GM23338 (cell line): Measurements from ENCODE around the gene ANKRD63. TPM values are rescaled to one million over a fixed set of nuclear protein-coding genes. Genes with fewer than 3 reads are reported as not detected.

Experiments used
- CREB1 ChIP-seq: fragments of 250-450 bp; sonication (Bioruptor Pico); IDR thresholded peaks from 2 replicates; pipeline ENCODE4 v1.5.0; 2020; ENCODE audit warnings: low read depth, mild to moderate bottlenecking, moderate library complexity
- EZH2 ChIP-seq: fragments of 200-600 bp; sonication (generic); IDR thresholded peaks from one replicate; pipeline ENCODE4 v1.8.0; 2017; ENCODE audit warnings: antibody characterized with exemption, mild to moderate bottlenecking, low read depth; ENCODE audit not compliant: unreplicated experiment
- JUNB ChIP-seq: IDR thresholded peaks from one replicate; pipeline ENCODE4 v1.6.1; 2016; ENCODE audit warnings: antibody characterized with exemption; ENCODE audit not compliant: unreplicated experiment
- NANOG ChIP-seq: IDR thresholded peaks from 2 replicates; pipeline ENCODE4 v1.6.1; 2016; ENCODE audit warnings: antibody characterized with exemption, borderline replicate concordance
- POLR2AphosphoS5 ChIP-seq: IDR thresholded peaks from 2 replicates; pipeline ENCODE4 v1.6.1; 2016; ENCODE audit warnings: antibody characterized with exemption, low read depth
- ZNF114 ChIP-seq: fragments of 250-450 bp; sonication (Bioruptor Pico); IDR thresholded peaks from 2 replicates; pipeline ENCODE4 v1.5.0; 2020; ENCODE audit warnings: mild to moderate bottlenecking, moderate library complexity
- ZNF331 ChIP-seq: fragments of 250-450 bp; sonication (Bioruptor Pico); IDR thresholded peaks from 2 replicates; pipeline ENCODE4 v1.5.0; 2020; ENCODE audit warnings: low read depth, mild to moderate bottlenecking, moderate library complexity
- polyA plus RNA-seq: library from polyadenylated mRNA; unstranded; fragments of >200 nt; fragmentation: Nextera tagmentation; extraction: Ambion mirVana; gene quantifications from 2 replicates; pipeline ENCODE4 v1.2.1, GENCODE V29; 2016
- total RNA-seq: library from RNA; depleted of rRNA; stranded (reverse); fragments of >200 nt; shearing (Covaris generic); gene quantifications from 2 replicates; pipeline ENCODE4 v1.2.3, GENCODE V29; 2014
- TF ChIP-seq, protein P1 (sequence below): IDR thresholded peaks from 2 replicates; pipeline ENCODE4 v1.6.1; 2016; ENCODE audit warnings: antibody characterized with exemption
- TF ChIP-seq, protein P2 (sequence below): fragments of 250-450 bp; sonication (Bioruptor Pico); IDR thresholded peaks from 2 replicates; pipeline ENCODE4 v1.5.0; 2020; ENCODE audit warnings: mild to moderate bottlenecking, moderate library complexity

ANKRD63 gene
- total and polyA plus RNA-seq, 2 experiments from 2014 or later, result 0.59 TPM; not detected in 1

DNA sequence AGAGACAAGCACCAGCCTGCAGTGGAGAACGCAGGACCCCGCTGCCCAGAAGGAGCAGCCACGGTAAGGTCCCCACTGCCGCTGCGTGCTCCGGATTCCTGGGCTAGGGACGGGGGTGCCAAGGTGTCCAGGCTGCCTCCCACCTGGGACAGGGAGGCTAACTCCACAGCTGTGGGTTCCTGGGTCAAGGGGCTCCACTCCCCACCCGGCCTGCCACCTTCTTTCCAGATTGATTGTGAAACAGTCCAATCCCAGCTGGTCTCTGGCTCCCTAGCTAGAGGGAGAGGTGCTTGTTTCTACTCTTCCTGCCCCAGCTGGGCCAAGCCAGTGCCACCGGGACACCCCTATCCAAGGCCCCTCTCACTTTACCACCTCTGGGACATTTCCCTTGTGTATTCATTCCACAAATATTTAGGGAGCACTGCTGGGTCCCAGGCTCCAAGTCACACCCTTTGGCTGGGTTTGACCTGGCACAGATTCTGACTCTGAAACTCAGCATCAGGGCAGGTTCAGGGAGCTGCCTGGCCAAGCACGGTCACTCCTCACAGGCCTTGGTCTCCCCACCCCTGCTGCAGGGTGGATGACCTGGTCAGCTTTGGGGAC, 42.1 kb downstream of the ANKRD63 start (continued):
- TF ChIP-seq, protein P1, sequence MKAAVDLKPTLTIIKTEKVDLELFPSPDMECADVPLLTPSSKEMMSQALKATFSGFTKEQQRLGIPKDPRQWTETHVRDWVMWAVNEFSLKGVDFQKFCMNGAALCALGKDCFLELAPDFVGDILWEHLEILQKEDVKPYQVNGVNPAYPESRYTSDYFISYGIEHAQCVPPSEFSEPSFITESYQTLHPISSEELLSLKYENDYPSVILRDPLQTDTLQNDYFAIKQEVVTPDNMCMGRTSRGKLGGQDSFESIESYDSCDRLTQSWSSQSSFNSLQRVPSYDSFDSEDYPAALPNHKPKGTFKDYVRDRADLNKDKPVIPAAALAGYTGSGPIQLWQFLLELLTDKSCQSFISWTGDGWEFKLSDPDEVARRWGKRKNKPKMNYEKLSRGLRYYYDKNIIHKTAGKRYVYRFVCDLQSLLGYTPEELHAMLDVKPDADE, result no peak
- TF ChIP-seq EZH2, result no peak
- no peak for TF ChIP-seq ZNF331 (CRISPR knock-in tag)
- no peak for TF ChIP-seq CREB1 (CRISPR knock-in tag)
- TF ChIP-seq, protein P2, sequence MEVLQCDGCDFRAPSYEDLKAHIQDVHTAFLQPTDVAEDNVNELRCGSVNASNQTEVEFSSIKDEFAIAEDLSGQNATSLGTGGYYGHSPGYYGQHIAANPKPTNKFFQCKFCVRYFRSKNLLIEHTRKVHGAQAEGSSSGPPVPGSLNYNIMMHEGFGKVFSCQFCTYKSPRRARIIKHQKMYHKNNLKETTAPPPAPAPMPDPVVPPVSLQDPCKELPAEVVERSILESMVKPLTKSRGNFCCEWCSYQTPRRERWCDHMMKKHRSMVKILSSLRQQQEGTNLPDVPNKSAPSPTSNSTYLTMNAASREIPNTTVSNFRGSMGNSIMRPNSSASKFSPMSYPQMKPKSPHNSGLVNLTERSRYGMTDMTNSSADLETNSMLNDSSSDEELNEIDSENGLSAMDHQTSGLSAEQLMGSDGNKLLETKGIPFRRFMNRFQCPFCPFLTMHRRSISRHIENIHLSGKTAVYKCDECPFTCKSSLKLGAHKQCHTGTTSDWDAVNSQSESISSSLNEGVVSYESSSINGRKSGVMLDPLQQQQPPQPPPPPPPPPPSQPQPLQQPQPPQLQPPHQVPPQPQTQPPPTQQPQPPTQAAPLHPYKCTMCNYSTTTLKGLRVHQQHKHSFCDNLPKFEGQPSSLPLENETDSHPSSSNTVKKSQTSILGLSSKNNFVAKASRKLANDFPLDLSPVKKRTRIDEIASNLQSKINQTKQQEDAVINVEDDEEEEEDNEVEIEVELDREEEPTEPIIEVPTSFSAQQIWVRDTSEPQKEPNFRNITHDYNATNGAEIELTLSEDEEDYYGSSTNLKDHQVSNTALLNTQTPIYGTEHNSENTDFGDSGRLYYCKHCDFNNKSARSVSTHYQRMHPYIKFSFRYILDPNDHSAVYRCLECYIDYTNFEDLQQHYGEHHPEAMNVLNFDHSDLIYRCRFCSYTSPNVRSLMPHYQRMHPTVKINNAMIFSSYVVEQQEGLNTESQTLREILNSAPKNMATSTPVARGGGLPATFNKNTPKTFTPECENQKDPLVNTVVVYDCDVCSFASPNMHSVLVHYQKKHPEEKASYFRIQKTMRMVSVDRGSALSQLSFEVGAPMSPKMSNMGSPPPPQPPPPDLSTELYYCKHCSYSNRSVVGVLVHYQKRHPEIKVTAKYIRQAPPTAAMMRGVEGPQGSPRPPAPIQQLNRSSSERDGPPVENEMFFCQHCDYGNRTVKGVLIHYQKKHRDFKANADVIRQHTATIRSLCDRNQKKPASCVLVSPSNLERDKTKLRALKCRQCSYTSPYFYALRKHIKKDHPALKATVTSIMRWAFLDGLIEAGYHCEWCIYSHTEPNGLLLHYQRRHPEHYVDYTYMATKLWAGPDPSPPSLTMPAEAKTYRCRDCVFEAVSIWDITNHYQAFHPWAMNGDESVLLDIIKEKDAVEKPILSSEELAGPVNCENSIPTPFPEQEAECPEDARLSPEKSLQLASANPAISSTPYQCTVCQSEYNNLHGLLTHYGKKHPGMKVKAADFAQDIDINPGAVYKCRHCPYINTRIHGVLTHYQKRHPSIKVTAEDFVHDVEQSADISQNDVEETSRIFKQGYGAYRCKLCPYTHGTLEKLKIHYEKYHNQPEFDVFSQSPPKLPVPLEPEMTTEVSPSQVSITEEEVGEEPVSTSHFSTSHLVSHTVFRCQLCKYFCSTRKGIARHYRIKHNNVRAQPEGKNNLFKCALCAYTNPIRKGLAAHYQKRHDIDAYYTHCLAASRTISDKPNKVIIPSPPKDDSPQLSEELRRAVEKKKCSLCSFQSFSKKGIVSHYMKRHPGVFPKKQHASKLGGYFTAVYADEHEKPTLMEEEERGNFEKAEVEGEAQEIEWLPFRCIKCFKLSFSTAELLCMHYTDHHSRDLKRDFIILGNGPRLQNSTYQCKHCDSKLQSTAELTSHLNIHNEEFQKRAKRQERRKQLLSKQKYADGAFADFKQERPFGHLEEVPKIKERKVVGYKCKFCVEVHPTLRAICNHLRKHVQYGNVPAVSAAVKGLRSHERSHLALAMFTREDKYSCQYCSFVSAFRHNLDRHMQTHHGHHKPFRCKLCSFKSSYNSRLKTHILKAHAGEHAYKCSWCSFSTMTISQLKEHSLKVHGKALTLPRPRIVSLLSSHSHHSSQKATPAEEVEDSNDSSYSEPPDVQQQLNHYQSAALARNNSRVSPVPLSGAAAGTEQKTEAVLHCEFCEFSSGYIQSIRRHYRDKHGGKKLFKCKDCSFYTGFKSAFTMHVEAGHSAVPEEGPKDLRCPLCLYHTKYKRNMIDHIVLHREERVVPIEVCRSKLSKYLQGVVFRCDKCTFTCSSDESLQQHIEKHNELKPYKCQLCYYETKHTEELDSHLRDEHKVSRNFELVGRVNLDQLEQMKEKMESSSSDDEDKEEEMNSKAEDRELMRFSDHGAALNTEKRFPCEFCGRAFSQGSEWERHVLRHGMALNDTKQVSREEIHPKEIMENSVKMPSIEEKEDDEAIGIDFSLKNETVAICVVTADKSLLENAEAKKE (CRISPR knock-in tag), result no peak
- TF ChIP-seq ZNF114, result no peak
- no peak for TF ChIP-seq NANOG
- no peak for TF ChIP-seq POLR2AphosphoS5
- TF ChIP-seq JUNB, result no peak
